ENCODE data around the gene TRIO.

DNA sequence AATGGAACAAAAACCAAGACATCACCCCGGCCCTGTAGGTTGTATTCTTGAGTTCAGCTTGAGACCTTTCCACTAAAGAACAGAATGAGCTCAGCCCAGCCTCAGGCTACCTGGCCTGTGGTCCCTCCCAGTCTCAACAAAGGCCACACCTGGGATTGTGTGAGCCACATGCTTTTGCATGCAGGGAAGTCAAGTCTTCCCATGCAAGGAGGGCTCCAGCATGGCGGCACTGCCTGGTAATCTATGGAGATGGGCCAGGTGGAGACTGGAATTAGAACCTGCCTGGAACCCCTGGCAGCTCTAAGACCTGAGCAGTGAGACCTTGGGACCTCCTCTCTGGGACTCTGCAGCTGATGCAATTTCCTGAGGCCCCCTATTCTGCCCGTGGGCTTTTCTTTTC, 389.0 kb downstream of the TRIO start:
- TF ChIP-seq POLR2A (IDR thresholded peaks at IDR 0.05) (no peak), CTCF (IDR thresholded peaks at IDR 0.05) (no peak)
